ENCODE measurements around the gene NLRP6.

Gene NLRP6

GRCh38 chr11:293852-294661 is 15.8 kb downstream of the NLRP6 start:
- DNase-seq = no peak
- Mint-ChIP-seq H3K27ac (no peak overlapping the region), H3K4me1 (peaks cover 45% of the 10 kb centered on the region), H3K9me3 (no peaks in the 10 kb centered on the region), H3K4me3 (no peak overlapping the region), H3K36me3 (ENCODE audit: low read depth) (peaks cover 6% of the 10 kb centered on the region), H3K27me3 (ENCODE audit: low read depth, poor library complexity) (no peaks in the 10 kb centered on the region)
- TF ChIP-seq, protein P1, sequence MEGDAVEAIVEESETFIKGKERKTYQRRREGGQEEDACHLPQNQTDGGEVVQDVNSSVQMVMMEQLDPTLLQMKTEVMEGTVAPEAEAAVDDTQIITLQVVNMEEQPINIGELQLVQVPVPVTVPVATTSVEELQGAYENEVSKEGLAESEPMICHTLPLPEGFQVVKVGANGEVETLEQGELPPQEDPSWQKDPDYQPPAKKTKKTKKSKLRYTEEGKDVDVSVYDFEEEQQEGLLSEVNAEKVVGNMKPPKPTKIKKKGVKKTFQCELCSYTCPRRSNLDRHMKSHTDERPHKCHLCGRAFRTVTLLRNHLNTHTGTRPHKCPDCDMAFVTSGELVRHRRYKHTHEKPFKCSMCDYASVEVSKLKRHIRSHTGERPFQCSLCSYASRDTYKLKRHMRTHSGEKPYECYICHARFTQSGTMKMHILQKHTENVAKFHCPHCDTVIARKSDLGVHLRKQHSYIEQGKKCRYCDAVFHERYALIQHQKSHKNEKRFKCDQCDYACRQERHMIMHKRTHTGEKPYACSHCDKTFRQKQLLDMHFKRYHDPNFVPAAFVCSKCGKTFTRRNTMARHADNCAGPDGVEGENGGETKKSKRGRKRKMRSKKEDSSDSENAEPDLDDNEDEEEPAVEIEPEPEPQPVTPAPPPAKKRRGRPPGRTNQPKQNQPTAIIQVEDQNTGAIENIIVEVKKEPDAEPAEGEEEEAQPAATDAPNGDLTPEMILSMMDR (IDR thresholded peaks at IDR 0.05) = no peak

- TF ChIP-seq, protein P1 (IDR thresholded peaks at IDR 0.05) = no peak
- H3K4me3 Mint-ChIP-seq = no peak overlapping the region
- H3K9me3 Mint-ChIP-seq = no peaks in the 10 kb centered on the region
- no peak overlapping the region for H3K27ac Mint-ChIP-seq
- DNase-seq = no peak
- peaks cover 6% of the 10 kb centered on the region for H3K36me3 Mint-ChIP-seq (ENCODE audit: low read depth)
- no peaks in the 10 kb centered on the region for H3K27me3 Mint-ChIP-seq (ENCODE audit: low read depth, poor library complexity)
- H3K4me1 Mint-ChIP-seq = peaks cover 42% of the 10 kb centered on the region
These were observed 16.6 kb downstream of the NLRP6 start for GRCh38 chr11:294780-295179.

DNA sequence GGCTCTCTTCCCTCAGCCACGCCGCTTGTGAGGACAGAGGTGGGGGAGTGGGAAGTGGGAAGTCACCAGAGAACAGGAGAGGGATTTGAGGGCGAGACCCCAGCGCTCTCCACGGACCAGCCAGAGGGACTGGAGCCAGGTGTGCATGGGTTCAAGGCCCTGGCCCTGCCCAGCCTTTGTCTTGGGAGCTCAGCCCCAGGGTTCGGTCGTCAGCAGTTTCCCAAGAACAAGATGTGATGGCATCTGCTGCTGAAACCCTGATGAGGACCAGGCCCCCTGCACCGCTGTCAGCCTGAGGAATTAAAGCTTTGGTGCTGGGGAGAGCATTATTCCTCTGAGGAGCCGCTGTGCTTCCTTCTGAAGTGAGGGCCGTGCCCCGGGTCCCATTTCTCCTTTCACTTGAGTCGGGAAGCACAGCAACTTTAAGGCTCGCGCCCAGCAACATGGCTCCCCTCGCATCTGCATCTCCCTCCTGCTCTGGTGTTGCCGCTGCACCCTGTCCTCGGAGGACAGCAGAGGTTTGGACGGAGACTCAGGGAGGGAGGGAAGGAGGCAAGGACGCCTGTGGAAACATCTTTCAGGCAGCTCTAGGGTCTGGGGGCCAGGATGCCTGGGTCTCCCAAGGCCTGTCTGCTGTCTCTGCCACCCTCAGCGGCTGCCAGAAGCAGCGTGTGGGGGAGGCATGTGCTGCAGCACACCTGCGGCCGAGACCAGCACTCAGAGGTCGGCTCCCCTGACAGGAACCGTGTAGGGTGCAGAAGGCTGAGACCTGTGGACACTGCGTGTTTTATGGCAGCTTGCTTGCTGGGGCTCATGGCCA is 17.4 kb downstream of the NLRP6 start:
- no peak overlapping the region for H3K4me3 Mint-ChIP-seq

GRCh38 chr11:296171-297050 is 18.2 kb downstream of the NLRP6 start:
- Mint-ChIP-seq H3K27me3 (ENCODE audit: low read depth, poor library complexity) (no peaks in the 10 kb centered on the region), H3K27ac (no peak overlapping the region)
- DNase-seq = no peak

More for the DNA sequence above, 17.4 kb downstream of the NLRP6 start:
- DNase-seq = no peak
- H3K27ac Mint-ChIP-seq = no peak overlapping the region
- no peaks in the 10 kb centered on the region for H3K9me3 Mint-ChIP-seq
- H3K4me1 Mint-ChIP-seq = peaks cover 43% of the 10 kb centered on the region
- no peaks in the 10 kb centered on the region for H3K27me3 Mint-ChIP-seq (ENCODE audit: low read depth, poor library complexity)
- TF ChIP-seq, protein P1 (IDR thresholded peaks at IDR 0.05) = no peak
- peaks cover 6% of the 10 kb centered on the region for H3K36me3 Mint-ChIP-seq (ENCODE audit: low read depth)

DNA sequence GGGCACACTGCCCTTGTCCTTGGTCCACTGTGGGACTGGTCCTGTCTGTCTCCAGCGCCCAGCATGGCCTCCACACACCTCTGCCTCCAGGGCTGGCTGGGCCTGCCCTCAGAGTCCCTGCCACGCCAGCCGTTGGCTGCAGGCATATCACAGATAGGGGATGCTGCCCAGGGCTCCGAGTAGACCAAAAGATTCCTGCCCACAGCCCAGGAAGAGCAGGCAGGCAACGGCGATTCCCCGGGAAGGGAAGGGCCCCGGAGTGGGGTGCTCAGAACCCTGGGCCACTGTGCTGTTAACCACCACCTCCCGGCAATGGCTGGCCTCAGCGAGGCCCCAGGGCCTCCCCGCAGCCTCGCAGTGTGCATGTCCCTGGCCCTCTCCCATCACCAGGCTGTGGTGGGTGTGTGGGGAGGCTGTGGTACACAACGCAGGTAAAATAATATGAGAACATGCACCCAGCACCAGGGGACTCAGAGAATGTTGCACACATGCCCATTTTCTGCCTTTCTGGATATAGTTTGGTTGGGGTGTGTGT is 18.9 kb downstream of the NLRP6 start:
- TF ChIP-seq, protein P1 (IDR thresholded peaks at IDR 0.05) = no peak
- no peaks in the 10 kb centered on the region for H3K27me3 Mint-ChIP-seq (ENCODE audit: low read depth, poor library complexity)
- peaks cover 42% of the 10 kb centered on the region for H3K4me1 Mint-ChIP-seq
- no peak overlapping the region for H3K27ac Mint-ChIP-seq
- H3K36me3 Mint-ChIP-seq (ENCODE audit: low read depth) = no peaks in the 10 kb centered on the region
- no peak for DNase-seq
- H3K4me3 Mint-ChIP-seq = no peak overlapping the region
- H3K9me3 Mint-ChIP-seq = peaks cover 6% of the 10 kb centered on the region

More at GRCh38 chr11:296171-297050, 18.2 kb downstream of the NLRP6 start:
- peaks cover 1% of the 10 kb centered on the region for H3K36me3 Mint-ChIP-seq (ENCODE audit: low read depth)
- TF ChIP-seq, protein P1 (IDR thresholded peaks at IDR 0.05) = no peak
- peaks cover 3% of the 10 kb centered on the region for H3K9me3 Mint-ChIP-seq
- H3K4me3 Mint-ChIP-seq = no peak overlapping the region
- H3K4me1 Mint-ChIP-seq = peaks cover 43% of the 10 kb centered on the region
